ENCODE results near the gene PRKAR2B. TPM values are rescaled to one million over a fixed set of nuclear protein-coding genes. Genes with fewer than 3 reads are reported as not detected.

Gene PRKAR2B
- polyA plus RNA-seq, 1 of the 3 experiments (the other 2 are of a cell fraction): 17.3 TPM

DNA sequence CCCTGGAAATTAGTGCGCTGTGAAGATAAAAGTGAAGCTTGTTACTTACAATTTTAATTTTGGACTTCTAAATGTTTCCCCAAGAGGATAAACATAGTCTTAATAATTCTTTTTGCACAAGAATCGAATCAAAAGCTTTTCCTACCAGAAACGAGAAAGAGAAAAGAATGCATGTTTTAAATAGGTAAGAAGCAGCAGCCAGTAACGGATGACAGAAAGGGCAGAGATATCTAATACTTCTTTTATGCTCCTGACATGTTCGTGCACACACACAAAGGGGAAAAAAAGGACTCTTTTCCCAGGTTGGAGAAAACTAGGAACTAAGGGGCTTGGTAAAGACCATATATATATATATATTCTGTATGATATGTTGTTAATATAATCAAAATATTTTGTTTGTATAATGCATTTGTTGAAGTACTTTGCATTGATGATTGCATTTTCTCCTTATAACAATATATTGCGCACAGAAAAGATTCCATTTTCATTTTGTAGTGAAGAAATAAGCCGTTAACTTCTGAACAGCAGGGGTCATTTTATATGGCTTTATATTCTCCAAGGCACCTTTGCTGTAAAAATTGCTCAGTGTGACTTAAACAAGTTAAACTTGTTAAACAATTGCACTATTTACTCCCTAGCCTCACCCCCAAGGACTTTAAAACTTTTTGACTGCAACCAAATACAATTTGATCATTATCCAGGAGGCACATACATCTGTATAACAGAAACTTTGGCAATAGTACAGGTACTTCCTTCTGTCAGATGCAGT is 2.2 kb downstream of the PRKAR2B start:
- Histone ChIP-seq H3K36me3 (replicated peaks in 1 of 2; ENCODE audit: control insufficient read depth in 1 of 2, insufficient read depth in 2 of 2, low read length in 1 of 2) (no peaks in the 10 kb centered on the region), H3K9me3 (no peaks in the 10 kb centered on the region), H3K79me2 (ENCODE audit: insufficient read depth) (peaks cover 51% of the 10 kb centered on the region), H3K4me3 (ENCODE audit: low read depth in 2 of 2, low read length in 1 of 2) (peak overlapping the region in 1 of 2 experiments; percentile 98; a peak in 3 of 4 replicates), H3K27me3 (ENCODE audit: insufficient read depth) (no peaks in the 10 kb centered on the region), H3K27ac (ENCODE audit: low read depth in 2 of 2, low read length in 1 of 2) (no peak overlapping the region; a peak in 1 of 4 replicates), H2AFZ (ENCODE audit: low read depth) (no peak overlapping the region), H3K9me2 (no peaks in the 10 kb centered on the region), H3K4me1 (ENCODE audit: control insufficient read depth in 1 of 2, insufficient read depth in 2 of 2, low read depth in 1 of 2, low read length in 1 of 2) (peaks cover 12 to 41% of the 10 kb centered on the region in 2 experiments; a peak in 3 of 4 replicates), H3F3A (replicated peaks; ENCODE audit: insufficient read depth) (peaks cover 23% of the 10 kb centered on the region), H3K9ac (peak overlapping the region; percentile 76; the same call in 1 of the 2 replicates), H3K4me2 (peak overlapping the region; percentile 87), H4K20me1 (ENCODE audit: insufficient read depth) (no peaks in the 10 kb centered on the region)
- TF ChIP-seq, protein P1, sequence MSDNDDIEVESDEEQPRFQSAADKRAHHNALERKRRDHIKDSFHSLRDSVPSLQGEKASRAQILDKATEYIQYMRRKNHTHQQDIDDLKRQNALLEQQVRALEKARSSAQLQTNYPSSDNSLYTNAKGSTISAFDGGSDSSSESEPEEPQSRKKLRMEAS (IDR thresholded peaks at IDR 0.05; ENCODE audit: low read depth): no peak
- TF ChIP-seq SIN3A (IDR thresholded peaks at IDR 0.05; ENCODE audit: borderline replicate concordance, low read depth, low read length): no peak
- TF ChIP-seq RXRA (IDR thresholded peaks at IDR 0.05; ENCODE audit: borderline replicate concordance, low read depth): no peak
- no peak for TF ChIP-seq RCOR1 (IDR thresholded peaks at IDR 0.05; ENCODE audit: low read length)
- TF ChIP-seq, protein P2, sequence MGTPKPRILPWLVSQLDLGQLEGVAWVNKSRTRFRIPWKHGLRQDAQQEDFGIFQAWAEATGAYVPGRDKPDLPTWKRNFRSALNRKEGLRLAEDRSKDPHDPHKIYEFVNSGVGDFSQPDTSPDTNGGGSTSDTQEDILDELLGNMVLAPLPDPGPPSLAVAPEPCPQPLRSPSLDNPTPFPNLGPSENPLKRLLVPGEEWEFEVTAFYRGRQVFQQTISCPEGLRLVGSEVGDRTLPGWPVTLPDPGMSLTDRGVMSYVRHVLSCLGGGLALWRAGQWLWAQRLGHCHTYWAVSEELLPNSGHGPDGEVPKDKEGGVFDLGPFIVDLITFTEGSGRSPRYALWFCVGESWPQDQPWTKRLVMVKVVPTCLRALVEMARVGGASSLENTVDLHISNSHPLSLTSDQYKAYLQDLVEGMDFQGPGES (IDR thresholded peaks at IDR 0.05; ENCODE audit: low read depth, low read length): no peak
- TF ChIP-seq, protein P3, sequence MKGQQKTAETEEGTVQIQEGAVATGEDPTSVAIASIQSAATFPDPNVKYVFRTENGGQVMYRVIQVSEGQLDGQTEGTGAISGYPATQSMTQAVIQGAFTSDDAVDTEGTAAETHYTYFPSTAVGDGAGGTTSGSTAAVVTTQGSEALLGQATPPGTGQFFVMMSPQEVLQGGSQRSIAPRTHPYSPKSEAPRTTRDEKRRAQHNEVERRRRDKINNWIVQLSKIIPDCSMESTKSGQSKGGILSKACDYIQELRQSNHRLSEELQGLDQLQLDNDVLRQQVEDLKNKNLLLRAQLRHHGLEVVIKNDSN (IDR thresholded peaks at IDR 0.05; ENCODE audit: borderline replicate concordance, low read depth): no peak
- no peak for TF ChIP-seq ELF1 (IDR thresholded peaks at IDR 0.05)
- no peak for TF ChIP-seq GATA2 (CRISPR knock-in tag; IDR thresholded peaks at IDR 0.05)
- TF ChIP-seq, protein P4, sequence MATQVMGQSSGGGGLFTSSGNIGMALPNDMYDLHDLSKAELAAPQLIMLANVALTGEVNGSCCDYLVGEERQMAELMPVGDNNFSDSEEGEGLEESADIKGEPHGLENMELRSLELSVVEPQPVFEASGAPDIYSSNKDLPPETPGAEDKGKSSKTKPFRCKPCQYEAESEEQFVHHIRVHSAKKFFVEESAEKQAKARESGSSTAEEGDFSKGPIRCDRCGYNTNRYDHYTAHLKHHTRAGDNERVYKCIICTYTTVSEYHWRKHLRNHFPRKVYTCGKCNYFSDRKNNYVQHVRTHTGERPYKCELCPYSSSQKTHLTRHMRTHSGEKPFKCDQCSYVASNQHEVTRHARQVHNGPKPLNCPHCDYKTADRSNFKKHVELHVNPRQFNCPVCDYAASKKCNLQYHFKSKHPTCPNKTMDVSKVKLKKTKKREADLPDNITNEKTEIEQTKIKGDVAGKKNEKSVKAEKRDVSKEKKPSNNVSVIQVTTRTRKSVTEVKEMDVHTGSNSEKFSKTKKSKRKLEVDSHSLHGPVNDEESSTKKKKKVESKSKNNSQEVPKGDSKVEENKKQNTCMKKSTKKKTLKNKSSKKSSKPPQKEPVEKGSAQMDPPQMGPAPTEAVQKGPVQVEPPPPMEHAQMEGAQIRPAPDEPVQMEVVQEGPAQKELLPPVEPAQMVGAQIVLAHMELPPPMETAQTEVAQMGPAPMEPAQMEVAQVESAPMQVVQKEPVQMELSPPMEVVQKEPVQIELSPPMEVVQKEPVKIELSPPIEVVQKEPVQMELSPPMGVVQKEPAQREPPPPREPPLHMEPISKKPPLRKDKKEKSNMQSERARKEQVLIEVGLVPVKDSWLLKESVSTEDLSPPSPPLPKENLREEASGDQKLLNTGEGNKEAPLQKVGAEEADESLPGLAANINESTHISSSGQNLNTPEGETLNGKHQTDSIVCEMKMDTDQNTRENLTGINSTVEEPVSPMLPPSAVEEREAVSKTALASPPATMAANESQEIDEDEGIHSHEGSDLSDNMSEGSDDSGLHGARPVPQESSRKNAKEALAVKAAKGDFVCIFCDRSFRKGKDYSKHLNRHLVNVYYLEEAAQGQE (IDR thresholded peaks at IDR 0.05; ENCODE audit: low read depth, low read length): no peak
- TF ChIP-seq, protein P5, sequence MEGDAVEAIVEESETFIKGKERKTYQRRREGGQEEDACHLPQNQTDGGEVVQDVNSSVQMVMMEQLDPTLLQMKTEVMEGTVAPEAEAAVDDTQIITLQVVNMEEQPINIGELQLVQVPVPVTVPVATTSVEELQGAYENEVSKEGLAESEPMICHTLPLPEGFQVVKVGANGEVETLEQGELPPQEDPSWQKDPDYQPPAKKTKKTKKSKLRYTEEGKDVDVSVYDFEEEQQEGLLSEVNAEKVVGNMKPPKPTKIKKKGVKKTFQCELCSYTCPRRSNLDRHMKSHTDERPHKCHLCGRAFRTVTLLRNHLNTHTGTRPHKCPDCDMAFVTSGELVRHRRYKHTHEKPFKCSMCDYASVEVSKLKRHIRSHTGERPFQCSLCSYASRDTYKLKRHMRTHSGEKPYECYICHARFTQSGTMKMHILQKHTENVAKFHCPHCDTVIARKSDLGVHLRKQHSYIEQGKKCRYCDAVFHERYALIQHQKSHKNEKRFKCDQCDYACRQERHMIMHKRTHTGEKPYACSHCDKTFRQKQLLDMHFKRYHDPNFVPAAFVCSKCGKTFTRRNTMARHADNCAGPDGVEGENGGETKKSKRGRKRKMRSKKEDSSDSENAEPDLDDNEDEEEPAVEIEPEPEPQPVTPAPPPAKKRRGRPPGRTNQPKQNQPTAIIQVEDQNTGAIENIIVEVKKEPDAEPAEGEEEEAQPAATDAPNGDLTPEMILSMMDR (IDR thresholded peaks at IDR 0.05): no peak
- TF ChIP-seq MXI1 (IDR thresholded peaks at IDR 0.05; ENCODE audit: low read depth, low read length): no peak
- DNase-seq: no peak
- POLR2A ChIA-PET: interaction anchor here (1.4 kb wide), 1 partner anchor 44 kb away, joined by 4 read pairs; no protein-coding TSS in a partner anchor
- CTCF ChIA-PET: interaction anchor here (0.8 to 2.4 kb wide), 7 partner anchors 12 to 386 kb away, joined by 3 to 15 read pairs (median 10); partner anchors contain the start of gene CCDC71L
- WGBS (ENCODE audit: low lambda C conversion rate): 76% methylated on average over 7 of the region's 7 CpGs

Data from SK-N-SH (cell line).